Liver (tissue), 3 donors: Measurements from ENCODE around the gene COP1.

Experiments used
- ATF3 ChIP-seq: IDR thresholded peaks from 2 replicates; pipeline ENCODE4 v1.6.1; 2016; ENCODE audit warnings: antibody characterized with exemption
- EGR1 ChIP-seq, 2 donors: IDR thresholded peaks; 2 replicates each; pipeline ENCODE4 v1.6.1; 2016 to 2018; ENCODE audit warnings: antibody characterized with exemption in 2 of 2, low read depth in 2 of 2
- FOXA1 ChIP-seq: IDR thresholded peaks from 2 replicates; pipeline ENCODE4 v1.6.1; 2016; ENCODE audit warnings: antibody characterized with exemption
- GABPA ChIP-seq, 2 donors: IDR thresholded peaks in 1 of 2; conservative IDR thresholded peaks in 1 of 2; 2 replicates each; pipeline ENCODE4 v1.6.1; 2016; ENCODE audit warnings: antibody characterized with exemption in 2 of 2, mild to moderate bottlenecking in 1 of 2, moderate library complexity in 1 of 2
- HNF4G ChIP-seq: IDR thresholded peaks from 2 replicates; pipeline ENCODE4 v1.6.1; 2016; ENCODE audit warnings: antibody characterized with exemption
- RAD21 ChIP-seq, 2 donors: IDR thresholded peaks; 2 replicates each; pipeline ENCODE4 v1.6.1; 2016; ENCODE audit warnings: antibody characterized with exemption in 2 of 2, mild to moderate bottlenecking in 2 of 2
- REST ChIP-seq: IDR thresholded peaks from 2 replicates; pipeline ENCODE4 v1.6.1; 2016; ENCODE audit warnings: antibody characterized with exemption, mild to moderate bottlenecking
- RXRA ChIP-seq, 2 donors: IDR thresholded peaks; 2 replicates each; pipeline ENCODE4 v1.6.1; 2017 to 2018; ENCODE audit warnings: antibody characterized with exemption in 2 of 2, mild to moderate bottlenecking in 1 of 2
- SP1 ChIP-seq: IDR thresholded peaks from 2 replicates; pipeline ENCODE4 v1.6.1; 2018; ENCODE audit warnings: antibody characterized with exemption, mild to moderate bottlenecking
- TAF1 ChIP-seq: conservative IDR thresholded peaks from 2 replicates; pipeline ENCODE4 v1.6.1; 2016; ENCODE audit warnings: antibody characterized with exemption, mild to moderate bottlenecking
- TF ChIP-seq, protein P1 (sequence below): fragments of 150-350 bp; IDR thresholded peaks from 2 replicates; pipeline ENCODE4 v1.5.1; 2017; ENCODE audit warnings: improper control_type of control experiment, low read depth, low read length; ENCODE audit not compliant: missing input control
- TF ChIP-seq, protein P2 (sequence below): IDR thresholded peaks from 2 replicates; pipeline ENCODE4 v1.6.1; 2016; ENCODE audit warnings: antibody characterized with exemption
- TF ChIP-seq, protein P3 (sequence below): IDR thresholded peaks from 2 replicates; pipeline ENCODE4 v1.6.1; 2016; ENCODE audit warnings: antibody characterized with exemption
- donor health status: healthy.
- donor health status: healthy.

DNA sequence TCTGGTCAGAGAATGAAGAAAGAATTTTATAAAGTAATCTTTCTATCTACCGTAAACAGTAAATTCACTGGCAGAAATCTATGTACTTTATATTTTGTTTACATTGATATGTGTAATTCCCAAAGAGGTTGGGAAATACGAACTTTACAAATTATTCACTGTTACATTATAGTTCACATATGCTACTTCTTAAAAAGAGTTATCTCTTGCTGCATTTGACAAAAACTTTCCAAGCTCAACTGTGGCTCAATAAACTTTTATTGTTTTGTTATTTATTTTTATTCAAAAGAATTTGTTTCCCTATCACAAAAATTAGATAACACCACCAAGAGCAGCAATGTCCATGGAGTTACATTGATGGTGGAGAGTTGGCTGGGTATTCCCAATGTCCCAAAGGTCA lies 262.5 kb downstream of the COP1 start:
- TF ChIP-seq, protein P1, sequence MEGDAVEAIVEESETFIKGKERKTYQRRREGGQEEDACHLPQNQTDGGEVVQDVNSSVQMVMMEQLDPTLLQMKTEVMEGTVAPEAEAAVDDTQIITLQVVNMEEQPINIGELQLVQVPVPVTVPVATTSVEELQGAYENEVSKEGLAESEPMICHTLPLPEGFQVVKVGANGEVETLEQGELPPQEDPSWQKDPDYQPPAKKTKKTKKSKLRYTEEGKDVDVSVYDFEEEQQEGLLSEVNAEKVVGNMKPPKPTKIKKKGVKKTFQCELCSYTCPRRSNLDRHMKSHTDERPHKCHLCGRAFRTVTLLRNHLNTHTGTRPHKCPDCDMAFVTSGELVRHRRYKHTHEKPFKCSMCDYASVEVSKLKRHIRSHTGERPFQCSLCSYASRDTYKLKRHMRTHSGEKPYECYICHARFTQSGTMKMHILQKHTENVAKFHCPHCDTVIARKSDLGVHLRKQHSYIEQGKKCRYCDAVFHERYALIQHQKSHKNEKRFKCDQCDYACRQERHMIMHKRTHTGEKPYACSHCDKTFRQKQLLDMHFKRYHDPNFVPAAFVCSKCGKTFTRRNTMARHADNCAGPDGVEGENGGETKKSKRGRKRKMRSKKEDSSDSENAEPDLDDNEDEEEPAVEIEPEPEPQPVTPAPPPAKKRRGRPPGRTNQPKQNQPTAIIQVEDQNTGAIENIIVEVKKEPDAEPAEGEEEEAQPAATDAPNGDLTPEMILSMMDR = no peak
- no peak for TF ChIP-seq RXRA (IDR thresholded peaks at IDR 0.05)
- TF ChIP-seq ATF3 = no peak
- TF ChIP-seq HNF4G = no peak
- TF ChIP-seq RAD21 (IDR thresholded peaks at IDR 0.05) = no peak
- no peak for TF ChIP-seq GABPA (IDR thresholded peaks at IDR 0.05 in 1 of 2, conservative IDR thresholded peaks at IDR 0.05 in 1 of 2)
- no peak for TF ChIP-seq REST
- no peak for TF ChIP-seq SP1
- TF ChIP-seq TAF1 = no peak
- TF ChIP-seq, protein P2, sequence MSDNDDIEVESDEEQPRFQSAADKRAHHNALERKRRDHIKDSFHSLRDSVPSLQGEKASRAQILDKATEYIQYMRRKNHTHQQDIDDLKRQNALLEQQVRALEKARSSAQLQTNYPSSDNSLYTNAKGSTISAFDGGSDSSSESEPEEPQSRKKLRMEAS = no peak
- TF ChIP-seq FOXA1 = no peak
- no peak for TF ChIP-seq EGR1 (IDR thresholded peaks at IDR 0.05; ENCODE audit: low read depth in 2 of 2)
- TF ChIP-seq, protein P3, sequence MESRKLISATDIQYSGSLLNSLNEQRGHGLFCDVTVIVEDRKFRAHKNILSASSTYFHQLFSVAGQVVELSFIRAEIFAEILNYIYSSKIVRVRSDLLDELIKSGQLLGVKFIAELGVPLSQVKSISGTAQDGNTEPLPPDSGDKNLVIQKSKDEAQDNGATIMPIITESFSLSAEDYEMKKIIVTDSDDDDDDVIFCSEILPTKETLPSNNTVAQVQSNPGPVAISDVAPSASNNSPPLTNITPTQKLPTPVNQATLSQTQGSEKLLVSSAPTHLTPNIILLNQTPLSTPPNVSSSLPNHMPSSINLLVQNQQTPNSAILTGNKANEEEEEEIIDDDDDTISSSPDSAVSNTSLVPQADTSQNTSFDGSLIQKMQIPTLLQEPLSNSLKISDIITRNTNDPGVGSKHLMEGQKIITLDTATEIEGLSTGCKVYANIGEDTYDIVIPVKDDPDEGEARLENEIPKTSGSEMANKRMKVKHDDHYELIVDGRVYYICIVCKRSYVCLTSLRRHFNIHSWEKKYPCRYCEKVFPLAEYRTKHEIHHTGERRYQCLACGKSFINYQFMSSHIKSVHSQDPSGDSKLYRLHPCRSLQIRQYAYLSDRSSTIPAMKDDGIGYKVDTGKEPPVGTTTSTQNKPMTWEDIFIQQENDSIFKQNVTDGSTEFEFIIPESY = no peak
